OCI-LY7 (cell line): ENCODE data around the gene OR6J1. TPM values are rescaled to one million over a fixed set of nuclear protein-coding genes. Genes with fewer than 3 reads are reported as not detected.

ENCODE experiments used
- BruUV-seq: library from RNA; stranded (reverse); fragments of 400-500 nt; replicated peaks from 2 replicates; lab custom pipeline; 2021; lab: Mats Ljungman, UMichigan
- CTCF ChIA-PET: fragments of 300-600 bp; sonication (Branson Sonifier 250); formaldehyde crosslinking; loops from one replicate; lab custom pipeline; 2022; ENCODE audit warnings: antibody characterized with exemption; ENCODE audit not compliant: unreplicated experiment; lab: Charles Lee
- POLR2A ChIA-PET: fragments of 300-600 bp; sonication (Branson Sonifier 250); formaldehyde crosslinking; loops from one replicate; lab custom pipeline; 2022; ENCODE audit warnings: antibody characterized with exemption; lab: Charles Lee
- DNase-seq: peaks from one replicate; pipeline ENCODE4 v3.0.0-alpha.2; 2015; ENCODE audit warnings: low spot score
- H2AFZ ChIP-seq: fragments of 200-600 bp; sonication (generic), shearing (Covaris generic); 2 replicates; pipeline ENCODE4 v1.6.1; 2014; ENCODE audit warnings: mild to moderate bottlenecking, antibody characterized with exemption, low read length, moderate library complexity
- H3K27ac ChIP-seq: fragments of 200-600 bp; sonication (generic); 2 replicates; pipeline ENCODE4 v1.5.1; 2014; ENCODE audit warnings: mixed run types, low read depth, mild to moderate bottlenecking, moderate library complexity, low read length, inconsistent platforms; ENCODE audit not compliant: poor library complexity, severe bottlenecking
- H3K36me3 ChIP-seq: fragments of 200-600 bp; sonication (generic); 2 replicates; pipeline ENCODE4 v1.6.1; 2014; ENCODE audit warnings: mild to moderate bottlenecking, antibody characterized with exemption, low read length, moderate library complexity, mixed read lengths; ENCODE audit not compliant: insufficient read depth
- H3K4me1 ChIP-seq: fragments of 200-600 bp; sonication (generic); 2 replicates; pipeline ENCODE4 v1.5.1; 2014; ENCODE audit warnings: mild to moderate bottlenecking, low read length; ENCODE audit not compliant: insufficient read depth, poor library complexity, severe bottlenecking
- H3K4me2 ChIP-seq: fragments of 200-600 bp; sonication (generic); 2 replicates; pipeline ENCODE4 v1.6.1; 2014; ENCODE audit warnings: mild to moderate bottlenecking, low read length
- H3K4me3 ChIP-seq: fragments of 200-600 bp; sonication (generic); 2 replicates; pipeline ENCODE4 v1.5.1; 2014; ENCODE audit warnings: mild to moderate bottlenecking, low read depth, low read length; ENCODE audit not compliant: poor library complexity, severe bottlenecking
- H3K79me2 ChIP-seq: fragments of 200-600 bp; sonication (generic); 2 replicates; pipeline ENCODE4 v1.6.1; 2016; ENCODE audit warnings: low read depth, mild to moderate bottlenecking, low read length, moderate library complexity, mixed read lengths; ENCODE audit not compliant: insufficient read depth
- H3K9me2 ChIP-seq: fragments of 200-600 bp; sonication (generic); 2 replicates; pipeline ENCODE4 v1.6.1; 2016; ENCODE audit warnings: mild to moderate bottlenecking, low read length, mixed read lengths; ENCODE audit not compliant: insufficient read depth
- H3K9me3 ChIP-seq: fragments of 200-600 bp; sonication (generic); 2 replicates; pipeline ENCODE4 v1.6.1; 2014; ENCODE audit warnings: mild to moderate bottlenecking, mixed run types, low read length, mixed read lengths
- H4K20me1 ChIP-seq: fragments of 200-600 bp; sonication (generic); 2 replicates; pipeline ENCODE4 v1.6.1; 2014; ENCODE audit warnings: mild to moderate bottlenecking, antibody characterized with exemption, low read length, moderate library complexity, mixed read lengths; ENCODE audit not compliant: insufficient read depth
- CTCF ChIP-seq: fragments of 200-600 bp; sonication (generic); conservative IDR thresholded peaks from 2 replicates; pipeline ENCODE4 v1.5.1; 2014; ENCODE audit warnings: mild to moderate bottlenecking, antibody characterized with exemption, low read length, moderate library complexity, mixed read lengths
- EZH2phosphoT487 ChIP-seq: fragments of 200-600 bp; sonication (generic); IDR thresholded peaks from 2 replicates; pipeline ENCODE4 v1.6.1; 2018; ENCODE audit warnings: low read depth, borderline replicate concordance, mild to moderate bottlenecking, mixed run types, antibody characterized with exemption, low read length, moderate library complexity, mixed read lengths
- intact Hi-C: fragments of 100-400 bp; cut with micrococcal nuclease; formaldehyde crosslinking; loops from one replicate; pipeline ENCODE4 v1.10.0; 2022; ENCODE audit not compliant: unreplicated experiment
- total RNA-seq, 2 experiments: library from RNA; depleted of rRNA in 1 of 2; stranded (reverse); fragments of >200 nt in 1 of 2; shearing (Covaris generic) in 1 of 2; gene quantifications; 2 replicates each; pipeline ENCODE4 v1.2.3, GENCODE V29; 2014 to 2022

OR6J1 gene
- total RNA-seq, 2 experiments from 2014 or later = not detected

- BruUV-seq = no TSS peak
- no peak overlapping the region for H3K4me2 ChIP-seq
- no peaks in the 10 kb centered on the region for H3K9me2 ChIP-seq
- peaks cover 12% of the 10 kb centered on the region for H3K4me1 ChIP-seq
- H3K27ac ChIP-seq = no peak overlapping the region
- no peak overlapping the region for H2AFZ ChIP-seq
- ChIA-PET CTCF (no interaction called here), POLR2A (interaction anchor here (0.6 to 1.6 kb wide), 4 partner anchors 16 to 1539 kb away, joined by 4 to 7 read pairs (median 4); partner anchors contain the start of gene DAD1)
- no peaks in the 10 kb centered on the region for H4K20me1 ChIP-seq
- TF ChIP-seq CTCF = no peak
- no peak for TF ChIP-seq EZH2phosphoT487
- H3K79me2 ChIP-seq = no peaks in the 10 kb centered on the region
- intact Hi-C loops = no loop called here
- no peak for DNase-seq
- H3K4me3 ChIP-seq = no peak overlapping the region
- H3K36me3 ChIP-seq = peaks cover 24% of the 10 kb centered on the region
- no peaks in the 10 kb centered on the region for H3K9me3 ChIP-seq
Measured at GRCh38 chr14:22606380-22606779, 37.8 kb downstream of the OR6J1 start.

DNA sequence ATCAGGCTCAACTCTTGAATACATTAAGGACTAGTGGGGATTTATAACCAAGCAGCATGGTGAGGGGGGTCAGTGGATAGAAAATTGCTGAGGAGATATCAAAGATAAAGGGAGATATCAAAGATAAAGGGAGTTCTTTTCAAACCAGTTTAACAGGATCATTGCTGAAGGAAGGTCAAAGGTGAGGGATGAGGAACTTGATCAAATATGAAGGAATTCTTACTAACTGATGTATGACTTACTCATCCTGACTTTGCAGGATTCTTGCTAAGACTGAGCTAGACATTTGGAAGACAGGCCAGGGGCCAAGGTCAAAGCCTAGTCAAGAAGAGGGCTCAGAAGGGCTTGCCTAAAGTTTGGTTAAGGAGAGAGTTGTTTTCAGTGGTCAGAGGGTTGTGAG, 41.3 kb downstream of the OR6J1 start:
- DNase-seq = no peak
- peaks cover 39% of the 10 kb centered on the region for H3K4me1 ChIP-seq
- BruUV-seq = no TSS peak
- H3K9me3 ChIP-seq = no peaks in the 10 kb centered on the region
- intact Hi-C loops = no loop called here
- no peak overlapping the region for H3K4me3 ChIP-seq
- no peaks in the 10 kb centered on the region for H3K79me2 ChIP-seq
- ChIA-PET CTCF (no interaction called here), POLR2A (interaction anchor here (6.4 kb wide), 1 partner anchor 13 kb away, joined by 47 read pairs; the partner anchor contains the start of gene DAD1)
- no peak overlapping the region for H3K27ac ChIP-seq
- no peak overlapping the region for H2AFZ ChIP-seq
- no peaks in the 10 kb centered on the region for H3K9me2 ChIP-seq
- peaks cover 15% of the 10 kb centered on the region; the same call in 1 of the 2 replicates for H3K36me3 ChIP-seq
- no peak overlapping the region for H3K4me2 ChIP-seq
- TF ChIP-seq EZH2phosphoT487 = no peak
- no peaks in the 10 kb centered on the region for H4K20me1 ChIP-seq

- CTCF ChIA-PET = interaction anchor here (0.5 kb wide), 1 partner anchor 17 kb away, joined by 3 read pairs; no protein-coding TSS in a partner anchor
- POLR2A ChIA-PET = interaction anchor here (0.5 to 6.4 kb wide), 4 partner anchors 9 to 281 kb away, joined by 3 to 47 read pairs (median 3); partner anchors contain the start of gene DAD1
- peaks cover 15% of the 10 kb centered on the region; the same call in 1 of the 2 replicates for H3K36me3 ChIP-seq
Measured at GRCh38 chr14:22601996-22602395, 42.2 kb downstream of the OR6J1 start.

More at GRCh38 chr14:22601996-22602395, 42.2 kb downstream of the OR6J1 start:
- intact Hi-C loops = no loop called here
- Histone ChIP-seq H4K20me1 (no peaks in the 10 kb centered on the region), H2AFZ (no peak overlapping the region; the same call in 1 of the 2 replicates), H3K4me1 (peaks cover 48% of the 10 kb centered on the region), H3K27ac (peak overlapping the region; percentile 32), H3K4me2 (peak overlapping the region; percentile 21), H3K9me3 (no peaks in the 10 kb centered on the region), H3K79me2 (no peaks in the 10 kb centered on the region), H3K9me2 (no peaks in the 10 kb centered on the region), H3K4me3 (peak overlapping the region; percentile 10)
- no TSS peak for BruUV-seq
- DNase-seq = peak; percentile 29
- no peak for TF ChIP-seq CTCF
- TF ChIP-seq EZH2phosphoT487 = no peak
